Erythroblast (primary cell): ENCODE results near the gene ELANE.

Source experiments
- DNase-seq, 2 experiments: peaks; one replicate each; lab custom pipeline; 2025; lab: John Stamatoyannopoulos, UW
- GATA1 ChIP-seq: IDR thresholded peaks from 2 replicates; pipeline ENCODE4 v1.6.1; 2011; ENCODE audit warnings: low read depth, mild to moderate bottlenecking, control low read depth, low read length, moderate library complexity
- POLR2A ChIP-seq: IDR thresholded peaks from 2 replicates; pipeline ENCODE4 v1.6.1; 2011; ENCODE audit warnings: mild to moderate bottlenecking, low read length

Gene ELANE

DNA sequence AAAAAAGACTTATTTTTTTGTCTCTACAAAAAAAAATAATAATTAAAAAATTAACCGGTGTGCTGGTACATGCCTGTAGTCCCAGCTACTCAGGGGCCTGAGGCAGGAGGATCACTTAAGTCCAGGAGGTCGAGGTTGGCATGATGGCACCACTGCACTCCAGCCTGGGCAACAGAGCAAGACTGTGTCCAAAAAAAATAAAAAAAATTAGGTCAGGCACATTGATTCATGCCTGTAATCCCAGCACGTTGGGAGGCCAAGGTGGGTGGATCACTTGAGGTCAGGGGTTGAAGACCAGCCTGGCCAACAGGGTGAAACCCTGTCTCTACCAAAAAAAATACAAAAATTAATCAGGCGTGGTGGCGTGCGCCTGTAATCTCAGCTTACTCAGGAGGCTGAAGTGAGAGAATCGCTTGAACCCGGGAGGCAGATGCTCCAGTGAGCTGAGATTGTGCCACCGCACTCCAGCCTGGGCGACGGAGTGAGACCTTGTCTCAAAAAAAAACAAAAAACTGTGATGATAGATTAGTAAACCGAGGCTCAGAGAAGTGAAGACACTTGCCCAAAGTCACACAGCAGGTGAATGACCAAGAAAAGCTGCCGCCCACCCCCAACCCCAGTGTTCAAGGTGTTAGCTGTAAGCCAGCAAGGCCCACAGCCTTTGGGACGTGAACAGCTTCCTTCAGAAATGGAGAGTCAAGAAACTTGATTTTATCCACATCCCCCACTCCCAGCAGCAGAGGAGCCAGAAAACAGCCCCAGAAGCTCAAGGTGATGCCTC lies 50.5 kb downstream of the ELANE start:
- TF ChIP-seq GATA1 (no peak), POLR2A (no peak)
- no peak for DNase-seq

- TF ChIP-seq POLR2A (no peak), GATA1 (no peak)
- no peak for DNase-seq
These were observed 51.2 kb downstream of the ELANE start for GRCh38 chr19:903266-903797.

DNA sequence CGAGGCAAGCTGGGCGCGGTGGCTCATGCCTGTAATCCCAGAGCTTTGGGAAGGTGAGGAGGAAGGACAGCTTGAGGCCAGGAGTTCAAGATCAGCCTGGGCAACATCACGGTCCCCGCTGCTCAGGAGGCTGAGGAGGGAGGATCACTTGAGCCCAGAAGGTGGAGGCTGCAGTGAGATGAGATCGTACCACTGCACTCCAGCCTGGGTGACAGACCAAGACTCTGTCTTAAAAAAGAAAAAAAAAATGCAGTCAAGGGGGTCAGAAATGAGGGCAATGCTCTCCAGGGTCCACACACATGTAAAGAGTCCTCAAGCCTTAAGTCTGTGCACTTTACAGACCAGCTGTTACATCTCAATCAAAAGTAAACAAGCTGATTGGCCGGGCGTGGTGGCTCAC lies 52.4 kb downstream of the ELANE start:
- no peak for DNase-seq
- TF ChIP-seq GATA1 = no peak
- TF ChIP-seq POLR2A = no peak
